Keratinocyte (primary cell): Measurements from ENCODE around the gene NKX3-2. TPM values are rescaled to one million over a fixed set of nuclear protein-coding genes. Genes with fewer than 3 reads are reported as not detected.

Experiments
- DNase-seq: peaks from one replicate; pipeline ENCODE4 v3.0.0-alpha.2; 2011; ENCODE audit warnings: low read depth, missing footprints, low spot score
- FAIRE-seq: peaks from 2 replicates; lab custom pipeline; 2011; peaks lifted over from hg19 to GRCh38; lab: Jason Lieb, UNC
- H2AFZ ChIP-seq: 2 replicates; pipeline ENCODE4 v1.6.0; 2012; ENCODE audit warnings: low read length, control low read depth, inconsistent platforms; ENCODE audit not compliant: control insufficient read depth
- H3K27ac ChIP-seq: 2 replicates; pipeline ENCODE4 v1.5.1; 2011; ENCODE audit warnings: low read length; ENCODE audit not compliant: control insufficient read depth, insufficient read depth
- H3K27me3 ChIP-seq: 3 replicates; pipeline ENCODE4 v1.6.0; 2011; ENCODE audit warnings: low read length; ENCODE audit not compliant: control insufficient read depth, insufficient read depth; ENCODE audit errors: extremely low read depth
- H3K36me3 ChIP-seq, 2 experiments: 2 replicates in 1 of 2; 3 replicates in 1 of 2; pipeline ENCODE4 v1.5.1; 2011; ENCODE audit warnings: low read length in 2 of 2, mild to moderate bottlenecking in 1 of 2; ENCODE audit not compliant: control insufficient read depth in 2 of 2, insufficient read depth in 2 of 2; ENCODE audit errors: extremely low read depth in 1 of 2
- H3K4me1 ChIP-seq: 3 replicates; pipeline ENCODE4 v1.5.1; 2011; ENCODE audit warnings: low read length; ENCODE audit not compliant: control insufficient read depth, insufficient read depth; ENCODE audit errors: extremely low read depth
- H3K4me2 ChIP-seq: 3 replicates; pipeline ENCODE4 v1.6.0; 2011; ENCODE audit warnings: low read depth, low read length; ENCODE audit not compliant: control insufficient read depth, insufficient read depth; ENCODE audit errors: extremely low read depth
- H3K4me3 ChIP-seq, 3 experiments: fragments of 200-600 bp in 1 of 3; sonication (generic) in 1 of 3; 2 replicates in 2 of 3; 3 replicates in 1 of 3; pipeline ENCODE4 v1.5.1; 2011 to 2016; ENCODE audit warnings: low read length in 3 of 3, mild to moderate bottlenecking in 3 of 3, control low read depth in 2 of 3, inconsistent platforms in 1 of 3, low read depth in 1 of 3, mixed read lengths in 1 of 3, mixed run types in 1 of 3, moderate library complexity in 1 of 3; ENCODE audit not compliant: control insufficient read depth in 2 of 3, insufficient read depth in 2 of 3; ENCODE audit errors: extremely low read depth in 1 of 3
- H3K79me2 ChIP-seq: 2 replicates; pipeline ENCODE4 v1.6.0; 2012; ENCODE audit warnings: low read length; ENCODE audit not compliant: control insufficient read depth, insufficient read depth
- H3K9ac ChIP-seq: 3 replicates; pipeline ENCODE4 v1.6.0; 2011; ENCODE audit warnings: low read length; ENCODE audit not compliant: control insufficient read depth, insufficient read depth; ENCODE audit errors: extremely low read depth
- H3K9me1 ChIP-seq: 3 replicates; pipeline ENCODE4 v1.6.0; 2011; ENCODE audit warnings: low read length; ENCODE audit not compliant: control insufficient read depth, insufficient read depth; ENCODE audit errors: extremely low read depth
- H3K9me3 ChIP-seq: 2 replicates; pipeline ENCODE4 v1.5.1; 2012; ENCODE audit warnings: low read depth, low read length; ENCODE audit not compliant: control insufficient read depth
- H4K20me1 ChIP-seq: 3 replicates; pipeline ENCODE4 v1.6.0; 2011; ENCODE audit warnings: low read length; ENCODE audit not compliant: control insufficient read depth, insufficient read depth; ENCODE audit errors: extremely low read depth
- CTCF ChIP-seq, 3 experiments: IDR thresholded peaks in 1 of 3; conservative IDR thresholded peaks in 1 of 3; optimal IDR thresholded peaks in 1 of 3; 2 replicates in 2 of 3; 3 replicates in 1 of 3; pipeline versions ENCODE3 to v1.5.1; 2011; ENCODE audit warnings: low read length in 3 of 3, mild to moderate bottlenecking in 3 of 3, moderate library complexity in 2 of 3, control low read depth in 1 of 3, inconsistent platforms in 1 of 3; ENCODE audit not compliant: insufficient read depth in 2 of 3; ENCODE audit errors: extremely low read depth in 1 of 3
- EZH2 ChIP-seq: IDR thresholded peaks from one replicate; pipeline ENCODE4 v1.6.1; 2012; ENCODE audit warnings: inconsistent platforms, mild to moderate bottlenecking, low read length, moderate library complexity
- dilution Hi-C: fragments of 300-500 bp; cut with MboI; formaldehyde crosslinking; loops from one replicate; pipeline ENCODE4 v1.7.0; 2020; ENCODE audit warnings: low sequenced_read_pairs; ENCODE audit not compliant: extremely low pct_ligation_motif_present
- polyA plus RNA-seq, 5 experiments: library from polyadenylated mRNA; depleted of rRNA in 3 of 5; stranded (reverse) in 3 of 5; stranded (forward) in 1 of 5; unstranded in 1 of 5; fragments of >200 nt; gene quantifications; 1 replicate in 1 of 5; 2 replicates in 3 of 5; 3 replicates in 1 of 5; pipeline versions ENCODE4 v1.2.1 to v1.2.3, GENCODE V29; 2011 to 2012; ENCODE audit warnings: missing spikeins in 2 of 5, low read depth in 1 of 5, low replicate concordance in 1 of 5

Gene NKX3-2
- polyA plus RNA-seq, 1 donor (not counting 4 experiments of a cell fraction or from before 2014, with no cell fraction given): 0.04 TPM

- no peaks in the 10 kb centered on the region for H3K36me3 ChIP-seq
- H3K4me2 ChIP-seq: no peak overlapping the region
- no peaks in the 10 kb centered on the region for H3K4me1 ChIP-seq
- no peaks in the 10 kb centered on the region for H4K20me1 ChIP-seq
- no peak overlapping the region for H3K4me3 ChIP-seq
- FAIRE-seq: no peak
- no peak for DNase-seq
- H3K27ac ChIP-seq: no peak overlapping the region
- dilution Hi-C loops: no loop called here
- TF ChIP-seq EZH2: no peak
- TF ChIP-seq CTCF (optimal IDR thresholded peaks at IDR 0.05 in 1 of 3, IDR thresholded peaks at IDR 0.05 in 1 of 3, conservative IDR thresholded peaks at IDR 0.05 in 1 of 3; ENCODE audit: extremely low read depth in 1 of 3, insufficient read depth in 2 of 3, low read length in 3 of 3): no peak
- H3K9ac ChIP-seq: no peak overlapping the region
- H3K9me3 ChIP-seq: no peaks in the 10 kb centered on the region
- H3K79me2 ChIP-seq: no peaks in the 10 kb centered on the region
- H3K9me1 ChIP-seq: no peaks in the 10 kb centered on the region
- H3K27me3 ChIP-seq: peaks cover 4% of the 10 kb centered on the region
- H2AFZ ChIP-seq: no peak overlapping the region
Measured at GRCh38 chr4:13511101-13511500, 33.2 kb downstream of the NKX3-2 start.

GRCh38 chr4:13509442-13509841 lies 34.9 kb downstream of the NKX3-2 start:
- no peak overlapping the region for H3K9ac ChIP-seq
- H3K4me1 ChIP-seq: no peaks in the 10 kb centered on the region
- no peak for FAIRE-seq
- H3K4me2 ChIP-seq: no peak overlapping the region
- no peak overlapping the region for H3K27ac ChIP-seq
- no peaks in the 10 kb centered on the region for H3K79me2 ChIP-seq
- no peak overlapping the region for H3K4me3 ChIP-seq
- H3K27me3 ChIP-seq: peaks cover 3% of the 10 kb centered on the region
- no peaks in the 10 kb centered on the region for H3K9me1 ChIP-seq
- no peaks in the 10 kb centered on the region for H4K20me1 ChIP-seq
- H3K9me3 ChIP-seq: no peaks in the 10 kb centered on the region
- TF ChIP-seq CTCF (optimal IDR thresholded peaks at IDR 0.05 in 1 of 3, IDR thresholded peaks at IDR 0.05 in 1 of 3, conservative IDR thresholded peaks at IDR 0.05 in 1 of 3; ENCODE audit: extremely low read depth in 1 of 3, insufficient read depth in 2 of 3, low read length in 3 of 3) (no peak), EZH2 (no peak)
- no peak for DNase-seq
- dilution Hi-C loops: no loop called here
- H3K36me3 ChIP-seq: no peaks in the 10 kb centered on the region
- H2AFZ ChIP-seq: no peak overlapping the region
